SK-N-MC (cell line): Measurements from ENCODE around the gene CASP1.

Experiments
- EZH2 ChIP-seq: fragments of 200-600 bp; sonication (generic); IDR thresholded peaks from one replicate; pipeline ENCODE4 v1.6.1; 2017; ENCODE audit warnings: antibody characterized with exemption
- FOXP2 ChIP-seq: optimal IDR thresholded peaks from 2 replicates; pipeline ENCODE3; 2011; ENCODE audit warnings: mild to moderate bottlenecking, moderate library complexity; ENCODE audit not compliant: insufficient read depth; ENCODE audit errors: extremely low read length, control extremely low read depth
- POLR2AphosphoS5 ChIP-seq: IDR thresholded peaks from 2 replicates; pipeline ENCODE4 v1.6.1; 2012; ENCODE audit warnings: mild to moderate bottlenecking, low read depth, low read length, borderline replicate concordance

DNA sequence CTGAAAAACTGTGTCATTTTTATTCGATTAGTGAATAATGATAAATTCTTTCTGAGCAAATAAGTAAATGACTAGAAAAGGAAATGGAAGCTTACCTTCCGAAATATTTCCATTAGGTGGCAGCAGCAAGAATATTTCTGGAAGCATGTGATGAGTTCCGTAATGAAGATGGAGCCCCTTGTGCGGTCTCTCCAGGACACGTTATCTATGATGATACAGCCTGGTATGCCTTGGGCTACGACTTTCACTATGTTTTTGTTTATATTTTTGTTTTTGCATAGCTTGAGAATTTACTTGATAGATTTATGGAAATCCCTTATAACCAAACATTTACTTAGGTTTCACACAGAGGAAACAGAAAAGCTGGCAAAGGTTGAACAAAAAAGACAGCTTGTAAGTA is 37.7 kb downstream of the CASP1 start:
- TF ChIP-seq POLR2AphosphoS5 (no peak), EZH2 (no peak), FOXP2 (no peak)
